ENCODE data around the gene TEX36. TPM values are rescaled to one million over a fixed set of nuclear protein-coding genes. Genes with fewer than 3 reads are reported as not detected.

Gene TEX36
- total RNA-seq, 2 donors from 2014 or later: not detected

DNA sequence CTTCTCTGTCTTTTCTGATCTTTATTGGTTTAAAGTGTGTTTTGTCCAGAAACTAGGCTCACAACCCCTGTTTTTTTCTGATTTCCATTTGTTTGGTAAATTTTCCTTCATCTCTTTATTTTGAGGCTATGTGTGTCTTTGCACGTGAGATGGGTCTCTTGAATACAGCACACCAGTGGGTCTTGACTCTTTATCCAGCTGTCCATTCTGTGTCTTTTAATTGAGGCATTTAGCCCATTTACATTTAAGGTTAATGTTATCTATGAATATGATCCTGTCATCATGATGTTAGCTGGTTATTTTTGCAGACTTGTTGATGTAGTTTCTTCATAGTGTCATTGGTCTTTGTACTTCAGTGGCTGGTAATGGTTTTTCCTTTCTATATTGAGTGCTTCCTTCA, 10.1 kb downstream of the TEX36 start:
- no peak for TF ChIP-seq CTCF (IDR thresholded peaks at IDR 0.05)
- Histone ChIP-seq H3K36me3 (no peaks in the 10 kb centered on the region), H3K4me3 (no peak overlapping the region), H3K9me3 (peaks cover 5% of the 10 kb centered on the region), H3K27me3 (replicated peaks; ENCODE audit: insufficient read depth) (no peaks in the 10 kb centered on the region), H3K27ac (no peak overlapping the region), H3K4me1 (ENCODE audit: control insufficient read depth in 1 of 2, low read depth in 2 of 2) (no peaks in the 10 kb centered on the region)
- no peak for ATAC-seq (ENCODE audit: insufficient number of reproducible peaks, low FRiP score, low read depth)
- DNase-seq (ENCODE audit: low spot score): no peak

DNA sequence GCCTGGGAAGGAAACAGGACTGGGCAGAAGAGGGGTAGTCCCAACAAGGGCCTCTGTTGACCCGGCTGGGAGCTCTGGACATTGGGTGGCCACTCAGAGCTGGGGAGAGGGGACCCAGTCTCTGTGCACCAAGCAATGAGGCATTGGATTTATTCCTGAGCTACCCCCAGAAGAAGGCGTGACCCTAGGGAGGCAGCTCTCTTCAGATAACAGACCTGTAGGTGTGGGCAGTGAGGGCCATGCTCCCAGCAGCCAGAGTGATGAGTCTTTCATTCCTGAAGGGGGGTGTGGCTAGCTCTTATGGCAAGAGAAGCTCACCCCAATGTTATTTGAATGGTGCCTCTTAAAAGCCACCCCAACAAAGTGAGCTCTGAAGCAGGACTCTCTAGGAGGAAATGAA, 20.4 kb downstream of the TEX36 start:
- no peaks in the 10 kb centered on the region for H3K9me3 ChIP-seq
- H3K27ac ChIP-seq: no peak overlapping the region
- DNase-seq (ENCODE audit: low spot score) (no peak), ATAC-seq (ENCODE audit: insufficient number of reproducible peaks, low FRiP score, low read depth) (no peak)
- H3K27me3 ChIP-seq (replicated peaks; ENCODE audit: insufficient read depth): no peaks in the 10 kb centered on the region
- no peaks in the 10 kb centered on the region for H3K36me3 ChIP-seq
- no peak for TF ChIP-seq CTCF (IDR thresholded peaks at IDR 0.05)
- H3K4me1 ChIP-seq (ENCODE audit: control insufficient read depth in 1 of 2, low read depth in 2 of 2): no peaks in the 10 kb centered on the region
- H3K4me3 ChIP-seq: no peak overlapping the region

- no peak overlapping the region for H3K4me3 ChIP-seq
- no peak for TF ChIP-seq CTCF (IDR thresholded peaks at IDR 0.05)
- ATAC-seq (ENCODE audit: insufficient number of reproducible peaks, low FRiP score, low read depth): no peak
- no peak for DNase-seq (ENCODE audit: low spot score)
- H3K27me3 ChIP-seq (replicated peaks; ENCODE audit: insufficient read depth): no peaks in the 10 kb centered on the region
- H3K36me3 ChIP-seq: no peaks in the 10 kb centered on the region
- no peak overlapping the region for H3K27ac ChIP-seq
- no peaks in the 10 kb centered on the region for H3K4me1 ChIP-seq (ENCODE audit: control insufficient read depth in 1 of 2, low read depth in 2 of 2)
- no peaks in the 10 kb centered on the region for H3K9me3 ChIP-seq
Measured at GRCh38 chr10:125661941-125662515, 20.9 kb downstream of the TEX36 start.

GRCh38 chr10:125661431-125661940, 21.5 kb downstream of the TEX36 start:
- ATAC-seq (ENCODE audit: insufficient number of reproducible peaks, low FRiP score, low read depth) (no peak), DNase-seq (ENCODE audit: low spot score) (no peak)
- Histone ChIP-seq H3K4me3 (no peak overlapping the region), H3K9me3 (no peaks in the 10 kb centered on the region), H3K27me3 (replicated peaks; ENCODE audit: insufficient read depth) (no peaks in the 10 kb centered on the region), H3K36me3 (no peaks in the 10 kb centered on the region), H3K27ac (no peak overlapping the region), H3K4me1 (ENCODE audit: control insufficient read depth in 1 of 2, low read depth in 2 of 2) (no peaks in the 10 kb centered on the region)
- no peak for TF ChIP-seq CTCF (IDR thresholded peaks at IDR 0.05)

GRCh38 chr10:125659071-125659470, 23.9 kb downstream of the TEX36 start:
- no peaks in the 10 kb centered on the region for H3K27me3 ChIP-seq (replicated peaks; ENCODE audit: insufficient read depth)
- no peak for ATAC-seq (ENCODE audit: insufficient number of reproducible peaks, low FRiP score, low read depth)

More at GRCh38 chr10:125659071-125659470, 23.9 kb downstream of the TEX36 start:
- H3K4me1 ChIP-seq (ENCODE audit: control insufficient read depth in 1 of 2, low read depth in 2 of 2): no peaks in the 10 kb centered on the region
- no peak overlapping the region for H3K4me3 ChIP-seq
- no peak for DNase-seq (ENCODE audit: low spot score)
- no peaks in the 10 kb centered on the region for H3K36me3 ChIP-seq
- no peak for TF ChIP-seq CTCF (IDR thresholded peaks at IDR 0.05)
- no peak overlapping the region for H3K27ac ChIP-seq
- no peaks in the 10 kb centered on the region for H3K9me3 ChIP-seq

Measured in thoracic aorta (tissue), 2 donors.